GM21390 (cell line): ENCODE data around the gene HSPA5.
"Not testable (repeated sequence)": the region's sequence is repeated elsewhere in the genome, so short reads cannot be mapped to it uniquely, and the experiment has no call there.

Source experiments
- ATAC-seq: cut with Tn5 transposase; IDR thresholded peaks from one replicate; pipeline ENCODE4 v1.9.1; 2021; ENCODE audit not compliant: unreplicated experiment

HSPA5 gene

DNA sequence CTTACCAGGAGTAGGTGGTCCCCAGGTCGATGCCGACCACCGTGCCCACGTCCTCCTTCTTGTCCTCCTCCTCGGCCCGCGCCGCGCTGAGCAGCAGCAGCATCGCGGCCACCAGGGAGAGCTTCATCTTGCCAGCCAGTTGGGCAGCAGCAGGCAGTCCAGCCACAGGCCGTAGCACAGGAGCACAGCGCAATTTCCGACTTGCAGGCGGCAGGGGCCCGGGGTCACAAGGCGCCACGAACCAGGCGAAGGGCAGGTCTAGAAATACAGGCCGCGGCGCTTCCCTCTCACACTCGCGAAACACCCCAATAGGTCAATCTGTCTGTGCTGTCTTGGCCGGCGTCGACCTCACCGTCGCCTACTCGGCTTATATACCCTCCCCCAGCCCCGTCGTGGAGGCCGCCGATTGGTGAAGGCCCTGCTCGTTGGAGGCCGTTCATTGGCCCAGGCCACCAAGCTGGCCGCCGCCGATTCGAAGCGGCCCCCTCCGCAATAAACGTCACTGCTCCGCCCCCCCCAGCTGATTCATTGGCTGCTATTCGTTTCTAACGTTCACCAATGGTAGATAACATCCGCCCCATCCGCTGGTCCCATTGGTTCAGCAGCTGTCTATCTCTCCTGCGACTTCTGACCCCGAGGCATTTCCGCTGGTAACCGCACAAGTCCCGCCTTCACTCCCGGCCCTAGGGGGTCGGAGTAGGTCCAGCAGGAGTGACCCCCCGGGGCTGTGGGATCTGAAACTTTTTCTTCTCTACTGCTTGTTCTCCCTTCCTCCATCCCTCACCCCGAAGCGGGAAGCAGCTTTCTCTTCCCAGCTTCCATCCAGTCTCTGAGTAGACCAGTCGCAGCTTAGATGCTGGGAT is at the start of gene HSPA5:
Gene HSPA5 (minus strand): TSS at position 344 of the 863 bp plus-strand sequence. CDS start 217 bp downstream, at position 127.
- ATAC-seq, result peak; percentile 90

DNA sequence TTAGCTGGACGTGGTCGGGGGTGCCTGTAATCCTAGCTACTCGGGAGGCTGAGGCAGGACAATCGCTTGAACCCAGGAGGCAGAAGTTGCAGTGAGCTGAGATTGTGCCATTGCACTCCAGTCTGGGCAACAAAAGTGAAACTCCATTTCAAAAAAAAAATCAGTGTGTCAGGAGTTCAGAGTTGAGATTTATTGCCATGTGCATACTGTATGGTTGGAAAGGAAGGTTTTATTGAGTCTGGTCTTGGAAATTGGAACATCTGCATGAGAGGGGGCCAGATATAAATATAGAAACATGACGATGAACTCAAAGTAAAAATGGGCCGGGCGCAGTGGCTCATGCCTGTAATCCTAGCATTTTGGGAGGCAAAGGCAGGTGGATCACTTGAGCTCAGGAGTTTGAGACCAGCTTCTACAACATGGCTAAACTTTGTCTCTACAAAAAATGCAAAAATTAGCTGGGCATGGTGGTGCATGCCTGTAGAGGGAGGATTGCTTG is 45.8 kb upstream of the HSPA5 start:
- ATAC-seq, result not testable (repeated sequence)

DNA sequence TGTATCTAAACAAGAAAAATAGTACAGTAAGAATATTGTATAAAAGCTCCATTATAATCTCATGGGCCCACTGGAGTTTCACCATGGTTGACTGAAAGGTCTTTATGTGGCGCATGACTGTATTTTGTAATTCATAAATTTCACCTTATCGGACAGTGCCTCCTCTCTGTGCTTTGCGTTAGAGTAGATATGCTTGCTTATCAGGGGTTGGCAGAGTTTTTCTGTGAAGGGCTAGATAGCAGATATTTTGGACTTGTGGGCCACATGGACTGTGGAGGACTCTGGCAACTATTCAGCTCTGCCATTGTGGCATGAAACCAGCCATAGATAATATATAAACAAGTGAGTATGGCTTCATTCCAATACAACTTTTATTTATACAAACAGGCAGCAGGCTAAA is 43.7 kb upstream of the HSPA5 start:
- ATAC-seq, result no peak

DNA sequence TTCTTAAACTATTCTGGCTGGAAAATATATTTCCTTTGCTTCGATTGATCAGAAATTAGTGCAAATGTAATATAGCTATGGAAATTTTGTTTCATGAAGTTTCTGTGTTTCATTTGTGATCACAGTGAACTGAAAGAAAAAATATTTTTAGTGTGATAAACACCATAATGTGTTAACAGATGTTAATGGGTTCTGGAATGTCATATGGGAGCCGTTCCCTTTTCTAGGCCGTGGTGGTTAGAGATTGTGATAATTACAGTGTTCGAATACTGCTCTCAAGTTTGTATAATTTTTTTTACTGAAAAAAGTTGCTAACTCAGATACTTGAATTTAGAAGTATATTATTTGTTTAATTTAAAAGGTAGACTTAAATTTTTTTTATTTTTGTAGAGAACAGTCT is 39.8 kb upstream of the HSPA5 start:
- no peak for ATAC-seq

DNA sequence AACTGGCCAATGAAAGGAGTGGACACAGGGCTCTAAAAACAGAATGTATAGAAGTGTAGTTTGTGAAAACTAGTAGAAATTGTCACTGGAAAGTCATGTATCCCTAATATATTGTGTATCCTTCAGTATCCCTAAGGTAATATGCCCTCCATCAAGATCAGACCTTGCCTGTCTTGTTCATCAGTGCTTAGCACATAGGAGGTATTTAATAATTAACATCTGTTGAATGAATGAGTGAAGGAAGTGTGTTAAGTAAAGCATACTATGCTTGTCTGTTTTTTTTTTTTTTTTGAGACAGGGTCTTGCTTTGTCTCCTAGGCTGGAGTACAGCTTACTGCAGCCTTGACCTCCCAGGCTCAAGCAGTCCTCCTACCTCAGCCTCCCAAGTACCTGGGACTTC is 36.3 kb upstream of the HSPA5 start:
- no peak for ATAC-seq

DNA sequence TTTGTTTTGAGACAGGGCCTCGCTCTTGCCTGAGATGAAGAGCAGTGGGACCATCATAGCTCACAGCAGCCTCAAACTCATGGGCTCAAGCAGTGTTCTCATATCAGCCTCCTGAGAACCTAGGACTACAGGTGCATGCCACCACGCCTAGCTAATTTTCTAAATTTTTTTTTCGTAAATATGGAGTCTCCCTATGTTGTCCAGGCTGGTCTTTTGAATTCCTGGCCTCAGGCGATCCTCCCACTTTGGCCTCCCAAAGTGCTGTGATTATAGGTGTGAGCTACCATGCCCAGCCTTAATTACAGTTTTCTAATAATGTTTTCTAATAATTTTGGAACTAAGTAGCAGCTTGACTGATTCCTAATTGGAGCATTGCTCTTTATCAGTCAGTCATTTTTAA is 35.6 kb upstream of the HSPA5 start:
- ATAC-seq, result no peak

DNA sequence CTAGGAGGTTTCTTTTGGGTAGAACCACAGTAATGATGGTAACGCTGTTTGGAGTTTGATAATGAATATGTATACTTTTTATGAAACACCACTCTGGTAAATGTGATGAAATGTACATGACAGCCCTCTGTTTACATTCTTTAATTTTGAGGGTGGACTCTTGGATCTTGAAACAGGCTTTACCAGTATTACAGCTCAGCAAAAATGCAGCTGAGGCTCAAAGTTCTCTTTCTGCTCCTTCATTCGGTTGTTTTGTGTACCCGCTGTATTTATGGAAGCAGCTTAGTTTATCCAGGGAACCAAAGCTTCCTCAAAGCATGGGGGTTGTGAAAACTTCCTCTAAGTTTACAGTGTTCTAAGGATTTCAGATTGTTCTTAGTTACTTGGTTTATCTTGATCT is 31.6 kb upstream of the HSPA5 start:
- no peak for ATAC-seq

DNA sequence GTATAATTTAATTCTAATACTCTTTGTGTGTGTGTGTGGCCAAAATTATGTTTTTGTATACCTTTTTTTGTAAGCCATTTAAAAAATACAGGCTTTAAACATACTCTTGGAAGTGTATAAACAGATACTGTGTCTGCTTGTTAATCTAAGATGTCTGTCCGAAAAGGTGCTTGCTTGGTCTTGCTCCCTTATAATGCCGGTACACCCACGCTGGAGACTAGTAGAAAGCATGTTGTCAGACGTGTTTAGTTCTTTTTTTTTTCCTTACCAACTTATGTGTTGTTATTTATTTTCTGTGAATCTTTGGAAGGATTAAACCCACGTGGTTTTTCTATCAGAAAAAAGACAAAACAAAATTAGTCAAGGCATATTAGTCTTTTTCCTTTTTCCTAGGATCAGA is 29.9 kb upstream of the HSPA5 start:
- ATAC-seq, result no peak

DNA sequence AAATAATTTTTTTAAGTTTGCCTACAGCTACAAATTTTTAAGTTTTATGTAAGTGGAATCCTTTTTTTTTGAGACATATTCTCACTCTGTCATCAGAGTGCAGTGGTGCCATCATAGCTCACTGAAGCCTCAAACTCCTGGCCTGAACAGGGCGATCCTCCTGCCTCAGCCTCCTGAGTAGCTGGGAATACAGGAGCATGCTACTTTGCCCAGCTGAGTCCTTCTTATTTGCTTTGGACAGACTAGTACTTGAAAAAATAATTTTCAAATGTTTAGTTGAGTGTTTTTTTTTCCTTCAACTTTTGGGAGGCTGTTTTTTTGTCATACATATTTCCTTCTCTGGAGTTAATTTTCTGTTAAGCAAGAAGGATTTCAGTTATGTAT is 27.9 kb upstream of the HSPA5 start:
- ATAC-seq, result no peak

DNA sequence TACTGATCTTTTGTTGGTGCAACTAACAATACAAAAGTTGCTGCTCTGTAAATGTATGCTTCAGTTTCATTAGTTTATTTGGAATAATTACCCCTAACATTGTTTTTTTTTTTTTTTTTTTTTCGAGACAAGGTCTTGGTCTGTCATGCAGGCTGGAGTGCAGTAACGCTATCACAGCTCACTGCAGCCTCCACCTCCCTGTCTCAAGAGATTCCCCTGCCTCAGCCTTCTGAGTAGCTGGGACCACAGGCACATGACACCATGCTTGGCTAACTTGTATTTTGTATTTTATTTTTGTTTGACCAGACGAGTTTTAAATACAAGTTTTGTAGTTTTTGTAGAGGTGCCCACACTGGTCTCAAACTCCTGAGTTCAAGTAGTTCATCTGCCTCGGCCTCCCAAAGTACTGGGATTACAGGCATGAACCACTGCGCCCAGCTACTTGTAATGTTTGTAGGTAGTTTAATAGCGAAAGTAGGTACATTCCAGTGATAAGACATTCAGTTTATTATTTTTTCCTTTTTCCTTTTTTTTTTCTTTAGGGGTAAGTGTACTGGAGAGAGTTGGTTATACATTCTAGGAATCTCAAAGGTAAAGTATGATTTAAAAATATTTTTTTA is 27.4 kb upstream of the HSPA5 start:
- no peak for ATAC-seq

DNA sequence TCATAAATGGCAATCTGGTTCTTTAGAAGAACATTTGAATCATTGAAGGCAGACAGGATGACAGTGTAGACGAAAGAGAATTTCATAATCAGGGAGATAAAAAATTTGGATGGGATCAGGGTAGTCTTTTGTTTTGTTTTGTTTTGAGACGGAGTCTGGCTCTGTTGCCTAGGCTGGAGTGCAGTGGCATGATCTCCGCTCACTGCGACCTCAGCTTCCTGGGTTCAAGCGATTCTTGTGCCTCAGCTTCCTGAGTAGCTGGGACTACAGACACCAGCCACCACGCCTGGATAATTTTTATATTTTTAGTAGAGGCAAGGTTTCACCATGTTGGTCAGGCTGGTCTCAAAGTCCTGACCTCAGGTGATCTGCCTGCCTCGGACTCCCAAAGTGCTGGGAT is 22.9 kb upstream of the HSPA5 start:
- not testable (repeated sequence) for ATAC-seq

DNA sequence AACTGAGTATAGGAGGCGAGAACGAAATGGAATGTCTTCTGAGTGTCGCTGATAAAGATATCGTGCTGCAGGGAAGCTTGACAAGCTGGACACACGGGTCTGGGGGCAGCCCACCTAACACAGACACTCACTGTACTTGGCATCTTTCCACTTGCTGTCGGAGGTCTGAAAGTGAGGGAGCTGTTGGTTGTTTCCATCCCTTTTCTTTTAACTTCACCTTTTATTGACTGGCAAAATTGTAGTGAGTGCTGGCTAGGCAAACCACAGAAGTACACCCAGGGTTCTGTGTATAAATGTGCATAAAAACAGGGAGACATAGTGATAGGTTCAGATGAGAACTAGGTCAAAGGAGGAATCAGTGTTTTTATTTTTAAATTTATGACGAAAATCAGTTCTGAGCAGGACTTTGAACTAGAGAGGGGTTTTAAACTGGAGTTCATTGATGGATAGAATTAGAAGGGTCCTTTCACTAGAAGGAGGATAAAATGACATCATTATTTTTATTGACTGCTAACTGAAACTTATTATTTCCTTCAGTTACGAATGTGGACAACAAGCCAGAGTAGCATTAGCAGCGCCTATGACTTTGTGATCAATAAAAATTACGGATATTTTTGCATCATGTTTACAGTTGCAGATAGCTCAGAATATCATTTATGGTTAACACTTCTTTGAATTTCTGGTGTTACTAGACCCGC is 21.3 kb upstream of the HSPA5 start:
- ATAC-seq, result no peak

DNA sequence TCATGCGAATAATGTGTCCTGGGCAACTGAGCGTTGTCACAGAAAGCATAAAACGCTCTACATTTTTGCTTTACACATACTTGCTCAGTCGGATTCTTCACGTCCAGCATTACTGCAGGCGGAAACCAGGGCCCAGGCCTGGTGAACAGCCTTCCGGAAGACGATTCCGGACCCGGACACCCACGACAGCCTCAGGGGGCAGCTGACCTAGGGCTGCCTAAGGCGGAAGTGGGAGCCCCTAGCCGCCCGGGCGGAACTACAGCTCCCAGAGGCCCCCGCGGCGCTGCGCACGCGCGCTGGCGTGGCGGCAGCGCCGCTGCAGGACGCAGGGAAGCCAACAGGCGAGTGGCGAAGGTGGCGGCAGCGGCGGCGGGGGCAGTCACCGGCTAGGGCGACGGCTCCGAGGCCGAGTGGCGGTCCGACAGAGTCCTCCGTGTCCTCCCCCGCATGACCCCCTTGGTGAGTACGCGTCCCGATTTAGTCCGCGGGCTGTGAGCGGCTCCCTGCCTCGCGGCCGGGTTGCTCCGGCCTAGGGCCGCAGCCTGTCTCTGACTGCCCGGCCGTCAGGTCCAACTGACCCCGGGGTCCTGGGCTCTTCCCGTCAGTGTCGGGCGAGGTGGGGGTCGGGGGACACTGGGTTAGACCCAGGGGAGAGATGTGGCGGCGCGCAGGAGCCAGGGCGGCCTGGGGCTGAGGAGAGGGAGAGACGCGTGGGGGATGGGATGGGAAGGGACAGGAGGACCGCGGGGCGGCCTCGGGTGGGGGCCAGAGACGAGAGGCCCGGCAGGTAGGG is 20.6 kb upstream of the HSPA5 start, which contains the start of gene GAPVD1:
Gene GAPVD1 (plus strand): TSS at position 326 of the 793 bp plus-strand sequence. CDS start 37,096 bp downstream, outside the sequence.
- peak; percentile 92 for ATAC-seq

DNA sequence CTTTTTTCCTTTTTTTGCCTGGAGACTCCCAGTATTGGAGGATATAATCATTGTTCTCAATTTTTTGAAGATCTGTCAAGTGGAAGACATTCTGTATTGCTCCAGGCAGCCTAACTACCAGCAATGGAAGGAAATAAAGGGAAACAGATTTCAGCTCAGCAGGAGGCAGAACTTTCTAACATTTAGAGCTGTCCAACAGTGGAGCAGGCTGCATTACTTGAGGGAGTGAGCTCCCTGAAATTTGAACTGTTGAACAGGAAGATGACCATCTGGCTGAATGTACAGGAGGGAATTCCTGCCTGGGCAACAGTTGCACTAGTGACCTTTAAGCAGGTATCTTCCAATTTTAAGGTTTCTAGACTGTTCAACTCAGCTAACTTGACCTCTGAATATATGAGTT is 19.4 kb upstream of the HSPA5 start:
- ATAC-seq, result no peak

DNA sequence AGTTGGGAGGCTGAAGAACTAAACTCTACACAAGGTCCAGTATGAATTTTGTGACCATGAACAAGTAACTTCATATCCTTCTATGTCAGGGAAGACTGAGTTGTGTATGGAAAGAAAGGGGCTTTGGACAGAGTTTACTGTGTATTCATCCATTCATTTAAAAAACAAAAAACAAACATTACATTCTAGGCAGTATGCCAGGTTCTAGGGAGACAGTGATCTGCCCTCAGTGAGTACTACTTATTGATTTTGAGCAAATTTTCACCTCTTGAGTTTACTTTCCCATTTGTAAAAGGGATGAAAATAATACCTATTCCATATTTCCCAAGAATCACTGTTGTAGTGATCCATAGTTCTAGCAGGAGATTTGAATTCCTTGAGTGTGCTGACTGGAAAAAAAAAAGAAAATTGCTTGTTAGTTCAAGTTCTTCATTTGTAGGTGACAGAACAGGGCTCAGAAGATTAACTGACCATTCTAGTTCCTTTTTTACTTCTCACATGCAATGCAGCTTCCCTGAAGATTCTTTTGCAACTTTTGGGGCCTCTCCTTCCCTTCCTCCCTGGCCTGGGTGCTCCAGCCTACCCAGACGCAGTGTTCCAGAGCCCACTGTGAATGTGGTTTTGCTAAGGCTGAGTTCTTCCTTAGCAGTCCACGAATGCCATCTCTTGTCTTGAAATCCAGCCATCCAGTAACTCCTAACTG is 17.8 kb upstream of the HSPA5 start:
- no peak for ATAC-seq

DNA sequence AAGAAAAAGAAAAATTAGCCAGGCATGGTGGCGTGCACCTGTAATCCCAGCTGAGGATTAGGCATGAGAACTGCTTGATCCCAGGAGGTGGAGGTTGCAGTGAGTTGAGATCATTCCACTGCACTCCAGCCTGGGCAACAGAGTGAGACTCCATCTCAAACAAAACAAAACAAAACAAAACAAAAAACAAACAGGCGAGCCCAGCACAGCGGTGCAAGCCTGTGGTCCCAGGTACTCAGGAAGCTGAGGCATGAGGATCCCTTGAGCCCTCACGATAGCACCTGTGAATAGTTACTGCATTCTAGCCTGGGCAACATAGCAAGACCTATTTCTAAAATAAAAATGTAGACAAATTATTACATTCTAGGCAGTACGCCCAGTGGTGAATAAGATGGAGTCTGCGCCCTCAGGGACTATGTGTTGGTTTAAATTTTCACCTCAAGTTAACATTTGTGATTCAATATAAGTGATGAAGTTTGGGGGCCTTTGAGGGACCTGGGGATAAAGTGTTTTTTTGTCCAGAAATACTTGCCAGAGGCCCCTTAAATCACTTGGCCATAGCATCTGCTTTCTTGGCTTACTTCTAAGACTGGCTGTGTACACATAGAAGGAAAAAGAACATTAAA is 17.1 kb upstream of the HSPA5 start:
- no peak for ATAC-seq

DNA sequence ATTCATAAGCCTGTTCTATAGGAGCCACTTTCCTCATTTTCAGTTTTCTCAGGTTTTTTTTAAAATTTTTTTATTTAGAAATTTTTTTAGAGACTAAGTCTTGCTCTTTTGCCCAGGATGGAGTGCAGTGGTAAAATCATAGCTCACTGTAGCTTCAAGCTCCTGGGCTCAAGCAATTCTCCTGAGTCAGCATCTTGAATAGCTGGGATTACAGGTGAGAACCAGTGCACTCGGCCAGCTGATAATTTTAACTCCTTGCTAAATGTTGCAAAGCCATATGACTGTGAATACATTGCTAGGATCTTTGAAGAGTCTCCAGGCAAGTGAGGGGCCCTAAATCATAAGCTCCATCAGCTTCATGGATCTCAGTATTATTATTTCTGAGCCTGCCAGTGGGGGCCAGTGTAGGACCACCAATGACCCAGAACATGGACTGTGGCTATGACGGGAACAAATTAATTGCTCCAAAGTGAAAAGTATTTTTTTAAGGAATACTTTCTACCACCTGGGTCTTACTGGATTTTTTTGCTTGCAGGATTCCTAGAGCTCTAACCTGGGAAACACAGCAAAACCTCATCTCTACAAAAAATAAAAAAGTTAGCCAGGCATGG is 14.7 kb upstream of the HSPA5 start:
- no peak for ATAC-seq

DNA sequence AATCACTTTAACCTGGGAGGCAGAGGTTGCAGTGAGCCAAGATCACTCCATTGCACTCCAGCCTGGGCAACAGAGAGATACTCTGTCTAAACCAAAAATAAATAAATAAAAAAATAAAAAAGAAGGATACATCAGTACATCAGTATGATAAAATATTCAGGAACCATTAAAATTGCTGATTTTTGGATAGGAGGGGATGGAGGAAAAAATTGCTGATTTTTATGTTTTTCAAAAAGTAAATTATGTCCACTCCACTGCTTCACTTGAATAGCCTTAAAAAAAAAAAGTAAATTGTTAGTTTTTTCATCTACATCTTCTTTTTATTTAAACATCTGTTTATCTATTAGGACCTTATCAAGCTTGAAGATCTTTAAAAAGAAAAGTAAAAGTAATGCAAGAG is 13.1 kb upstream of the HSPA5 start:
- ATAC-seq, result no peak

DNA sequence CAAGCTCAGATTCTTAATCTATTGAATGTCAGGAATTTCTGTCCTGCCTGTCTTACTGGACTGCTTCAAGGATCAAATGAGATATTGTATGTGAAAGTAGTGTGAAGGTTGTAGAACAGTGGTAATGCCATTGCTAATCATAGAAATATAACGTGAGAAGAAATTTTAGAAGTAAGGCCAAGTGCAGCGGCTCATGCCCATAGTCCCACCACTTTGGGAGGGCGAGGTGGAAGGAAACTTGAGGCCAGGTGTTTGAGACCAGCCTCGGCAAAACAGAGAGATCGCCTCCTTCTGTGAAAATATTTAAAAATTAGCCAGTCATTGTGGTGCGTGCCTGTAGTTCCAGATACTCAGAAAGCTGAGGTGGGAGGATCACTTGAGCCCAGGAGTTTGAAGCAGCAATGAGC is 5.1 kb upstream of the HSPA5 start:
- ATAC-seq, result no peak
